GM23338 (cell line): ENCODE measurements around the gene LRMDA.

Experiments used
- CREB1 ChIP-seq: fragments of 250-450 bp; sonication (Bioruptor Pico); IDR thresholded peaks from 2 replicates; pipeline ENCODE4 v1.5.0; 2020; ENCODE audit warnings: low read depth, mild to moderate bottlenecking, moderate library complexity
- EZH2 ChIP-seq: fragments of 200-600 bp; sonication (generic); IDR thresholded peaks from one replicate; pipeline ENCODE4 v1.8.0; 2017; ENCODE audit warnings: antibody characterized with exemption, mild to moderate bottlenecking, low read depth; ENCODE audit not compliant: unreplicated experiment
- EZH2phosphoT487 ChIP-seq: fragments of 200-600 bp; sonication (generic); IDR thresholded peaks from one replicate; pipeline ENCODE4 v1.8.1; 2018; ENCODE audit warnings: antibody characterized with exemption; ENCODE audit not compliant: unreplicated experiment
- JUNB ChIP-seq: IDR thresholded peaks from one replicate; pipeline ENCODE4 v1.6.1; 2016; ENCODE audit warnings: antibody characterized with exemption; ENCODE audit not compliant: unreplicated experiment
- NANOG ChIP-seq: IDR thresholded peaks from 2 replicates; pipeline ENCODE4 v1.6.1; 2016; ENCODE audit warnings: antibody characterized with exemption, borderline replicate concordance
- POLR2AphosphoS5 ChIP-seq: IDR thresholded peaks from 2 replicates; pipeline ENCODE4 v1.6.1; 2016; ENCODE audit warnings: antibody characterized with exemption, low read depth
- REST ChIP-seq: IDR thresholded peaks from one replicate; pipeline ENCODE4 v1.6.1; 2018; ENCODE audit warnings: antibody characterized with exemption; ENCODE audit not compliant: unreplicated experiment
- STAT1 ChIP-seq: IDR thresholded peaks from one replicate; pipeline ENCODE4 v1.6.1; 2016; ENCODE audit warnings: antibody characterized with exemption; ENCODE audit not compliant: unreplicated experiment
- ZNF114 ChIP-seq: fragments of 250-450 bp; sonication (Bioruptor Pico); IDR thresholded peaks from 2 replicates; pipeline ENCODE4 v1.5.0; 2020; ENCODE audit warnings: mild to moderate bottlenecking, moderate library complexity
- ZNF331 ChIP-seq: fragments of 250-450 bp; sonication (Bioruptor Pico); IDR thresholded peaks from 2 replicates; pipeline ENCODE4 v1.5.0; 2020; ENCODE audit warnings: low read depth, mild to moderate bottlenecking, moderate library complexity
- ZNF462 ChIP-seq: fragments of 250-450 bp; sonication (Bioruptor Pico); IDR thresholded peaks from 2 replicates; pipeline ENCODE4 v1.5.0; 2020; ENCODE audit warnings: mild to moderate bottlenecking, moderate library complexity
- TF ChIP-seq, protein P1 (sequence below), 2 experiments: fragments of 200-600 bp in 1 of 2; sonication (generic) in 1 of 2; conservative IDR thresholded peaks; 2 replicates each; pipeline versions ENCODE4 v1.5.1 to v1.6.1; 2016 to 2017; ENCODE audit warnings: antibody characterized with exemption in 2 of 2, low read depth in 2 of 2, mild to moderate bottlenecking in 2 of 2, moderate library complexity in 1 of 2
- TF ChIP-seq, protein P2 (sequence below): IDR thresholded peaks from 2 replicates; pipeline ENCODE4 v1.6.1; 2016; ENCODE audit warnings: antibody characterized with exemption

DNA sequence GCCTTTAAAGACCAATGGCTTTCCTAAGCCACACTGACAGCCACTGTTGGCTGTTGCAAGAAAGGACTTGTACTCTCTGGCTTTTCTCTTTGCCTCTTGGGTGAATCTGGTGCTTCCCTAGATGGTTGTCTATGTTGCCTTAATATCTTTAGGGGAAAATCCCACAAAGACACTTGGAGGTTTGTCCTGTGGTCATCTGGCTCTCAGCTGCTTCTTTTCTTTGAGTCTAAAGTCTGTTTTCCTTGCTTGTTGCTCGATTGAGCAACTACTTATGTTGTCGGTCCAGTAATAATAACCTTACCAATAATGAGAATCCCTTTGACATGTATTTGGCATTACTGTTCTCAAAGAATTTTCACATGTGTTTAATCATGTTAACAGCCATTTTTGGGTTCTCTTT lies 537.6 kb downstream of the LRMDA start:
- no peak for TF ChIP-seq CREB1 (CRISPR knock-in tag)
- TF ChIP-seq, protein P1, sequence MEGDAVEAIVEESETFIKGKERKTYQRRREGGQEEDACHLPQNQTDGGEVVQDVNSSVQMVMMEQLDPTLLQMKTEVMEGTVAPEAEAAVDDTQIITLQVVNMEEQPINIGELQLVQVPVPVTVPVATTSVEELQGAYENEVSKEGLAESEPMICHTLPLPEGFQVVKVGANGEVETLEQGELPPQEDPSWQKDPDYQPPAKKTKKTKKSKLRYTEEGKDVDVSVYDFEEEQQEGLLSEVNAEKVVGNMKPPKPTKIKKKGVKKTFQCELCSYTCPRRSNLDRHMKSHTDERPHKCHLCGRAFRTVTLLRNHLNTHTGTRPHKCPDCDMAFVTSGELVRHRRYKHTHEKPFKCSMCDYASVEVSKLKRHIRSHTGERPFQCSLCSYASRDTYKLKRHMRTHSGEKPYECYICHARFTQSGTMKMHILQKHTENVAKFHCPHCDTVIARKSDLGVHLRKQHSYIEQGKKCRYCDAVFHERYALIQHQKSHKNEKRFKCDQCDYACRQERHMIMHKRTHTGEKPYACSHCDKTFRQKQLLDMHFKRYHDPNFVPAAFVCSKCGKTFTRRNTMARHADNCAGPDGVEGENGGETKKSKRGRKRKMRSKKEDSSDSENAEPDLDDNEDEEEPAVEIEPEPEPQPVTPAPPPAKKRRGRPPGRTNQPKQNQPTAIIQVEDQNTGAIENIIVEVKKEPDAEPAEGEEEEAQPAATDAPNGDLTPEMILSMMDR (conservative IDR thresholded peaks at IDR 0.05; ENCODE audit: low read depth in 2 of 2): no peak
- no peak for TF ChIP-seq REST
- no peak for TF ChIP-seq POLR2AphosphoS5
- no peak for TF ChIP-seq EZH2phosphoT487
- no peak for TF ChIP-seq EZH2
- no peak for TF ChIP-seq NANOG
- TF ChIP-seq, protein P2, sequence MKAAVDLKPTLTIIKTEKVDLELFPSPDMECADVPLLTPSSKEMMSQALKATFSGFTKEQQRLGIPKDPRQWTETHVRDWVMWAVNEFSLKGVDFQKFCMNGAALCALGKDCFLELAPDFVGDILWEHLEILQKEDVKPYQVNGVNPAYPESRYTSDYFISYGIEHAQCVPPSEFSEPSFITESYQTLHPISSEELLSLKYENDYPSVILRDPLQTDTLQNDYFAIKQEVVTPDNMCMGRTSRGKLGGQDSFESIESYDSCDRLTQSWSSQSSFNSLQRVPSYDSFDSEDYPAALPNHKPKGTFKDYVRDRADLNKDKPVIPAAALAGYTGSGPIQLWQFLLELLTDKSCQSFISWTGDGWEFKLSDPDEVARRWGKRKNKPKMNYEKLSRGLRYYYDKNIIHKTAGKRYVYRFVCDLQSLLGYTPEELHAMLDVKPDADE: no peak
- no peak for TF ChIP-seq JUNB
- no peak for TF ChIP-seq ZNF114 (CRISPR knock-in tag)
- TF ChIP-seq STAT1: no peak
- TF ChIP-seq ZNF331 (CRISPR knock-in tag): no peak
- TF ChIP-seq ZNF462: no peak
